Esophagus muscularis mucosa (tissue), 4 donors: ENCODE measurements around the gene MAP7. TPM values are rescaled to one million over a fixed set of nuclear protein-coding genes. Genes with fewer than 3 reads are reported as not detected.

Experiments used
- DNase-seq: peaks from one replicate; pipeline ENCODE4 v3.0.0-alpha.2; 2017; ENCODE audit errors: extremely low spot score
- H3K27ac ChIP-seq, 4 donors: fragments of 200-600 bp; sonication (generic); replicated peaks in 1 of 4; 1 replicate in 3 of 4; 2 replicates in 1 of 4; pipeline ENCODE4 v1.5.1; 2016 to 2019; ENCODE audit warnings: mild to moderate bottlenecking in 1 of 4
- H3K27me3 ChIP-seq, 4 donors: fragments of 200-600 bp; sonication (generic); one replicate each; pipeline versions ENCODE4 v1.5.1 to v1.6.0; 2016 to 2019
- H3K36me3 ChIP-seq, 4 donors: fragments of 200-600 bp; sonication (generic); one replicate each; pipeline ENCODE4 v1.5.1; 2016 to 2019
- H3K4me1 ChIP-seq, 4 donors: fragments of 200-600 bp; sonication (generic); one replicate each; pipeline ENCODE4 v1.5.1; 2016 to 2019
- H3K4me3 ChIP-seq, 4 donors: fragments of 200-600 bp; sonication (generic); 1 replicate in 2 of 4; 2 replicates in 2 of 4; pipeline ENCODE4 v1.5.1; 2016 to 2019; ENCODE audit warnings: mild to moderate bottlenecking in 4 of 4, moderate library complexity in 1 of 4
- H3K9me3 ChIP-seq, 4 donors: fragments of 200-600 bp; sonication (generic); 1 replicate in 3 of 4; 2 replicates in 1 of 4; pipeline ENCODE4 v1.5.1; 2016 to 2019
- EP300 ChIP-seq: sonication (generic); formaldehyde crosslinking; IDR thresholded peaks from one replicate; pipeline ENCODE4 v1.6.1; 2017; ENCODE audit warnings: antibody characterized with exemption
- POLR2A ChIP-seq: fragments of 450-650 bp; IDR thresholded peaks from one replicate; pipeline ENCODE4 v1.6.1; 2017; ENCODE audit warnings: antibody characterized with exemption, moderate library complexity, mild to moderate bottlenecking, low read depth
- POLR2AphosphoS5 ChIP-seq, 2 donors: sonication (generic); formaldehyde crosslinking; IDR thresholded peaks; one replicate each; pipeline ENCODE4 v1.6.1; 2017; ENCODE audit warnings: antibody characterized with exemption in 2 of 2
- WGBS: methylation state at CpG from one replicate; pipeline ENCODE4 v1.1.5; 2018; 5-methylcytosine and 5-hydroxymethylcytosine counted together
- intact Hi-C: fragments of 100-400 bp; cut with DNase I; formaldehyde crosslinking; loops from one replicate; pipeline ENCODE4 v1.15.1; 2023
- total RNA-seq, 4 donors: library from RNA; depleted of rRNA; stranded (reverse); fragments of >200 nt; gene quantifications; one replicate each; pipeline versions ENCODE4 v1.1.0 to v1.2.1, GENCODE V29; 2016
- TF ChIP-seq, protein P1 (sequence below), 3 experiments: fragments of 200-600 bp in 2 of 3; fragments of 450-650 bp in 1 of 3; sonication (generic) in 2 of 3; IDR thresholded peaks; one replicate each; pipeline ENCODE4 v1.5.1; 2017 to 2019; ENCODE audit warnings: antibody characterized with exemption in 3 of 3, mild to moderate bottlenecking in 2 of 3, moderate library complexity in 1 of 3

Gene MAP7
- total RNA-seq, 4 donors from 2014 or later = 1.7 to 2.9 (median 2.0) TPM

DNA sequence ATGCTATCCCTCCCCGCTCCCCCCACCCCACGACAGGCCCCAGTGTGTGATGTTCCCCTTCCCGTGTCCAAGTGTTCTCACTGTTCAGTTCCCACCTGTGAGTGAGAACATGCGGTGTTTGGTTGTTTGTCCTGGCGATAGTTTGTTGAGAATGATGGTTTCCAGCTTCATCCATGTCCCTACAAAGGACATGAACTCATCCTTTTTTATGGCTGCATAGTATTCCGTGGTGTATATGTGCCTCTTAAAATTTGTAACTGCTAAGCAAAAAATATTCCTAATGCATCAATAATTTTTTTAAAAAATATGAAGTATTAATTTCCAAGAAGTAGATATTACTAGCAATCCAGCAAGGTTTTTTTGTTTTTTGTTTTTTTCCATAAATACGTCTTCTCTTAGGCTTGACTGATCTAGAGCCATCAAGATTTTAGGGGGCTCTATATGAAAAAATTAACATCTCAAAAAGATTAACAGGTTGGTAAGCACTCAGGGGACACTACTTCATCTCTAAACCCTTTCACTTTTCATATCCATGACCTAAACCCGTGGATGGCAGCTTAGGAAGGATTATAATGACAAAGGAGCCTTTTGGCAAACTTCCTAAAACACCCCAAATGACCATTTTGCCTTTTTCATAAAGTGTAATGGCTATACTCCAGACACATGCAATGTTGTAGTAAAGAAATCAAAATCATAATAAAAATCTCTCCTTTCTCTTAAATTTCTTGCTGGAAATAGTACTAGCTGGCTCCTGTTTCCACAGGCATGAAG is 14.2 kb downstream of the MAP7 start:
- 87% methylated on average over 7 of the region's 8 CpGs for WGBS
- H3K4me3 ChIP-seq = no peak overlapping the region
- H3K9me3 ChIP-seq = no peaks in the 10 kb centered on the region
- no peak overlapping the region for H3K27ac ChIP-seq
- H3K36me3 ChIP-seq = no peaks in the 10 kb centered on the region
- H3K27me3 ChIP-seq = no peaks in the 10 kb centered on the region
- no peaks in the 10 kb centered on the region for H3K4me1 ChIP-seq
- intact Hi-C loops = no loop called here
- TF ChIP-seq, protein P1, sequence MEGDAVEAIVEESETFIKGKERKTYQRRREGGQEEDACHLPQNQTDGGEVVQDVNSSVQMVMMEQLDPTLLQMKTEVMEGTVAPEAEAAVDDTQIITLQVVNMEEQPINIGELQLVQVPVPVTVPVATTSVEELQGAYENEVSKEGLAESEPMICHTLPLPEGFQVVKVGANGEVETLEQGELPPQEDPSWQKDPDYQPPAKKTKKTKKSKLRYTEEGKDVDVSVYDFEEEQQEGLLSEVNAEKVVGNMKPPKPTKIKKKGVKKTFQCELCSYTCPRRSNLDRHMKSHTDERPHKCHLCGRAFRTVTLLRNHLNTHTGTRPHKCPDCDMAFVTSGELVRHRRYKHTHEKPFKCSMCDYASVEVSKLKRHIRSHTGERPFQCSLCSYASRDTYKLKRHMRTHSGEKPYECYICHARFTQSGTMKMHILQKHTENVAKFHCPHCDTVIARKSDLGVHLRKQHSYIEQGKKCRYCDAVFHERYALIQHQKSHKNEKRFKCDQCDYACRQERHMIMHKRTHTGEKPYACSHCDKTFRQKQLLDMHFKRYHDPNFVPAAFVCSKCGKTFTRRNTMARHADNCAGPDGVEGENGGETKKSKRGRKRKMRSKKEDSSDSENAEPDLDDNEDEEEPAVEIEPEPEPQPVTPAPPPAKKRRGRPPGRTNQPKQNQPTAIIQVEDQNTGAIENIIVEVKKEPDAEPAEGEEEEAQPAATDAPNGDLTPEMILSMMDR (IDR thresholded peaks at IDR 0.05) = no peak
- TF ChIP-seq POLR2A = no peak
- TF ChIP-seq EP300 = no peak
- TF ChIP-seq POLR2AphosphoS5 (IDR thresholded peaks at IDR 0.05) = no peak
- no peak for DNase-seq

DNA sequence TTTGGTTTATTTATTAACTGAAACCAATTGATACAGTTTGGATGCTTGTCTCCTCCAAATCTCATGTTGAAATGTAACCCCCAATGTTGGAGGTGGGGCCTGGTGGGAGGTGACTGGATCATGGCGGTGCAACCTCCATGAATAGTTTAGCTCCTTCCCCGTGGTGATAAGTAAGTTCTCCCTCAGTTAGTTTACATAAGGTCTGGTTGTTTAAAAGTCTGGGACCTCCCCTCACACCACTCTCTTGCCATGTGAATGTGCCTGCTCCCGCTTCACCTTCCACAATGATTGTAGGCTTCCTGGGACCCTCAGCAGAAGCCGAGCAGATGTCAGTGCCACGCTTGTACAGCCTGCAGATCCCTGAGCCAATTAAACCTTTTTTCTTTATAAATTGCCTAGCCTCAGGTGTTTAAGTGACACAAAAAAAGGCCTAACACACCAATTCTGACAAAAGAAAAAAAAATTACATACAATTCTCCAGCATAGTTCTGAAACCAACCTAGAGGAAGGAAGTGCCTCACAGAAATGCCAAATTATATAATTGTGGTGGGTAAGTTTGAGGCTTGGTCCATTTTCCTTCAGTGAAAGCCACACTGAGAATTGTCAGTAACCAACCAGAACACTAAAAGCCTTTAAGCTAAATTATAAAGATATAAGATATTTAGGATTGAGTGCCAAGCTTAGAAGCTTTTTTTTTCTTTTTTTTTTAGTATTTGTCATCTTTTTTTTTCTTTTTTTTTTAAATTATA is 15.0 kb downstream of the MAP7 start:
- H3K4me1 ChIP-seq = no peaks in the 10 kb centered on the region
- H3K4me3 ChIP-seq = no peak overlapping the region
- H3K36me3 ChIP-seq = no peaks in the 10 kb centered on the region
- no peak for DNase-seq
- H3K27ac ChIP-seq = no peak overlapping the region
- TF ChIP-seq POLR2A (no peak), POLR2AphosphoS5 (IDR thresholded peaks at IDR 0.05) (no peak), EP300 (no peak)
- TF ChIP-seq, protein P1 (IDR thresholded peaks at IDR 0.05) = no peak
- intact Hi-C loops = no loop called here
- no peaks in the 10 kb centered on the region for H3K9me3 ChIP-seq
- H3K27me3 ChIP-seq = no peaks in the 10 kb centered on the region
- 62% methylated on average over 5 of the region's 5 CpGs for WGBS

DNA sequence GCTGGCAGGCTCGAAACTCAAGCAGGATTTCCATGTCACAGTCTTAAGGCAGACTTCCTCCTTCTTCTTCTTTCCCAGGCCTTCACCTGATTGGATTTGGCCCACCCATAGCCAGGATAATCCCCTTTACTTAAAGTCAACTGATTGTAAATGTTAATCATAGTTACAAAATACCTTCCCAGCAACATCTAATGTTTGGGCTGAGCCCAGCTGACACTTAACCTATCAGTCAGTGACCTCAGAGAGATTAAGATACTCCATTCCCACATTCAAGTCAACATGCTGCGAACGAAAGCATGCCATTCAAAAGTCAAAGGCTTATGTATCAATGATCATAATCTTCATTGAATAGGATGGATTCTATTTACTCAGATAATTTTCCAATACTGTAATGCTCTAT is 16.0 kb downstream of the MAP7 start:
- no peak overlapping the region for H3K27ac ChIP-seq
- TF ChIP-seq POLR2A = no peak
- no peak for TF ChIP-seq EP300
- TF ChIP-seq, protein P1 (IDR thresholded peaks at IDR 0.05) = no peak
- TF ChIP-seq POLR2AphosphoS5 (IDR thresholded peaks at IDR 0.05) = no peak
- no peaks in the 10 kb centered on the region for H3K9me3 ChIP-seq
- H3K4me3 ChIP-seq = no peak overlapping the region
- intact Hi-C loops = no loop called here
- H3K27me3 ChIP-seq = no peaks in the 10 kb centered on the region
- no peaks in the 10 kb centered on the region for H3K4me1 ChIP-seq
- DNase-seq = no peak
- no peaks in the 10 kb centered on the region for H3K36me3 ChIP-seq
- WGBS = 84% methylated on average over 3 of the region's 3 CpGs

DNA sequence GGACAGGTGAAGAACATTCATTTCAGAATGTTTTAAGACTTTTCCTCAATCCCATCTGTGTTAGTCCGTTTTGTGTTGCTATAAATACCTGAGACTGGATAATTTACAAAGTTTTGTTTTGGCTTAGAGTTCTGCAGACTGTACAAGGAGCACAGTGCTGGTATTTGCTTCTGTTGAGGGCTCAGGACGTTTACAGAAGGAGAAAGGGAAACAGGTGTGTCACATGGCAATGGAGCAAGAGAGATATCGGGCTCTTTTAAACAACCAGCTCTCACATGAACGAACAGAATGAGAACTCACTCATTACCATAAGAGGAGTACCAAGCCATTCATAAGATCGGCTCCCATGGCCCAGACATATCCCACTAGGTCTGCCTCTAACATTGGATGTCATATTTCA is 16.7 kb downstream of the MAP7 start:
- no peaks in the 10 kb centered on the region for H3K9me3 ChIP-seq
- H3K4me1 ChIP-seq = no peaks in the 10 kb centered on the region
- H3K36me3 ChIP-seq = no peaks in the 10 kb centered on the region
- H3K27ac ChIP-seq = no peak overlapping the region
- no peak overlapping the region for H3K4me3 ChIP-seq
- no peaks in the 10 kb centered on the region for H3K27me3 ChIP-seq
- no peak for DNase-seq
- intact Hi-C loops = no loop called here
- WGBS = 59% methylated on average over 5 of the region's 5 CpGs
- no peak for TF ChIP-seq POLR2A
- no peak for TF ChIP-seq POLR2AphosphoS5 (IDR thresholded peaks at IDR 0.05)
- TF ChIP-seq, protein P1 (IDR thresholded peaks at IDR 0.05) = no peak
- TF ChIP-seq EP300 = no peak
